Activated T-helper 1 cell treated with Interleukin-2 at 50 U/mL for 16 hours (primary cell): ENCODE measurements around the gene CYFIP2.

ENCODE experiments used
- DNase-seq: peaks from one replicate; pipeline ENCODE4 v3.0.0-alpha.2; 2020; ENCODE audit warnings: low read depth

CYFIP2 gene

GRCh38 chr5:157324237-157324636 lies 58.3 kb downstream of the CYFIP2 start:
- no peak for DNase-seq

- no peak for DNase-seq
These were observed 60.6 kb downstream of the CYFIP2 start for GRCh38 chr5:157326440-157327005.

DNA sequence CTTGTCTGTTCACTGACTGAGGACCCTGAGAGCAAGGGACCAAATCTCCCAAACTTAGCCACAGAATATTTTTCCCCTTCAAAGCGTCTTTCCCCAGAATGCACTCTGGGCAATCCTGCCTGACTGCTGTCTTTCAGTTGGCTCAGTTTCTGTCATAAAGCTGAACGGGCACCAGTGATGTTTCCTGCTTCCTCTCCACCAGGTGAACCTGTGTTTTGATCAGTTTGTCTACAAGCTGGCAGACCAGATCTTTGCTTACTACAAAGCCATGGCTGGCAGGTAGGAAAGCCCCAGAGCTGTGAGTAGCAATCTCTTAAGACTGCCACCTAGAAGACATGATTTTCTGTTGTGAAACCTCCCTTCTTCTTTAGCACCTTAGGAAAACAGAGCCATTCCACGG lies 61.8 kb downstream of the CYFIP2 start:
- no peak for DNase-seq

- DNase-seq: peak; percentile 17
These were observed 62.5 kb downstream of the CYFIP2 start for GRCh38 chr5:157328277-157328912.

GRCh38 chr5:157331807-157332206 lies 65.9 kb downstream of the CYFIP2 start:
- no peak for DNase-seq

- no peak for DNase-seq
These were observed 69.9 kb downstream of the CYFIP2 start for GRCh38 chr5:157335534-157336422.

GRCh38 chr5:157336423-157336744 lies 70.5 kb downstream of the CYFIP2 start:
- no peak for DNase-seq

DNA sequence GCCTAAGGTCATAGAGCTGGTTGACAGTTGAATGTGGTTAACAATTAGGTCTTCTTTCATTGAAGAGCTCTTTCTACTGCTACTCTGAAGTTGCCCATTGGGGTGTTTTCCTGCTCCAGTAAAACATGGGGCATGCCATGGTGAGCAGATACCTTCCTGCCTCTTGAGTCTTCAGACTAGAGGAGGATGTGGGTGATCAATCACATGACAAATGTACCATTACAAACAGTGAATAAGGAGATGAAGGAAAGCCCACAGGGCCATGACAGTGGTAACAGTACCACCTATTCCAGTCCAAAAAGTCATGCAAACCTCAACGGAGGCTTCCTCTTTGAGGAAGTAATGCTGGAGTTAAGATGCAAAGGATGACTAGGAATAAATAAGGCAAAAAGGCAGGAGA lies 73.5 kb downstream of the CYFIP2 start:
- DNase-seq: no peak

GRCh38 chr5:157342822-157343402 lies 77.0 kb downstream of the CYFIP2 start:
- no peak for DNase-seq

DNA sequence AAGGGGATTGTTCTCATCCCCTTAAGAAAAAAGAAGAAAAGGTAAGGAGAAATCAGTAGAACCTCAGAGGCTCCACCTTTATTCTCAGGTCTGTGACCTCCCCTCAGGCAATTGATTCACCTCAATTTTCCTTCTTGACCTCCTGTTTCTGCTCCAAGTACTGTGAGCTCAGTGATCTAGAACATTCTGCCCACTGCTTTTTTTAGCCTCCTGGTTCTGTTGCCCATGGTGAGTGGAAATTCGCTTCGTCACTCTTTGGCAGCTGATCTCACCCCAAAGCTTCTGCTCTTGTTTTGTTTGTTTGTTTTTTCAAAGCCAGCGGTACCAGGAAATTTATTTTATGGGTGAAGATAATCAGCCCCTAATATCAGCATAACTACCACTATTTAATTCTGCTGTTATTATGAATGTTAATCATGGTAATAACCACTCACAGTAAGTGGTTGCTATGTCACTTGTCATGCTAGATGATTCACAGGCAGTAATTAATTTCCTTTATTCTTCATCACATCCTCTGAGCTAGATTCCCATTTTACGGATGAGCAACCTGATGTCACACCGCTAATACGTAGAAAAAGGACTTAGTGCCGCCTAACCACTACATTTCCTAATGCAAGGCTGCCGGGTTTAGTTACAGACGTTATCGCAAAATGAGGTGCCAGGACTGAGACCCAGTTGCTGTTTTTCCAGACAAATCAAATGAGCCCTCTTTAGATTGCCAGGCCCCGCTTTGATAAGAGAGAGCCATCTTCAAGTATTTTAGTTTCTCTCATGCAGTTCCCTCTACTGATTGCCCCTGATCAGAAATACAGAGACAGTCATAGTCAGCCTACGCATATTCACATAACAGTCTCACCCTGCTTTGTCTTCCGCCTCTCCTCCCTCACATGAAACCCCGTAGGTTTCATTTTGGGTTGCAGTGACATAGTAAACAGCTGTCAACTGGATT lies 78.2 kb downstream of the CYFIP2 start:
- no peak for DNase-seq

GRCh38 chr5:157345067-157345466 lies 79.1 kb downstream of the CYFIP2 start:
- no peak for DNase-seq

GRCh38 chr5:157345485-157345884 lies 79.6 kb downstream of the CYFIP2 start:
- DNase-seq: no peak

GRCh38 chr5:157347301-157348048 lies 81.6 kb downstream of the CYFIP2 start:
- no peak for DNase-seq

GRCh38 chr5:157348049-157348400 lies 82.1 kb downstream of the CYFIP2 start:
- no peak for DNase-seq

DNA sequence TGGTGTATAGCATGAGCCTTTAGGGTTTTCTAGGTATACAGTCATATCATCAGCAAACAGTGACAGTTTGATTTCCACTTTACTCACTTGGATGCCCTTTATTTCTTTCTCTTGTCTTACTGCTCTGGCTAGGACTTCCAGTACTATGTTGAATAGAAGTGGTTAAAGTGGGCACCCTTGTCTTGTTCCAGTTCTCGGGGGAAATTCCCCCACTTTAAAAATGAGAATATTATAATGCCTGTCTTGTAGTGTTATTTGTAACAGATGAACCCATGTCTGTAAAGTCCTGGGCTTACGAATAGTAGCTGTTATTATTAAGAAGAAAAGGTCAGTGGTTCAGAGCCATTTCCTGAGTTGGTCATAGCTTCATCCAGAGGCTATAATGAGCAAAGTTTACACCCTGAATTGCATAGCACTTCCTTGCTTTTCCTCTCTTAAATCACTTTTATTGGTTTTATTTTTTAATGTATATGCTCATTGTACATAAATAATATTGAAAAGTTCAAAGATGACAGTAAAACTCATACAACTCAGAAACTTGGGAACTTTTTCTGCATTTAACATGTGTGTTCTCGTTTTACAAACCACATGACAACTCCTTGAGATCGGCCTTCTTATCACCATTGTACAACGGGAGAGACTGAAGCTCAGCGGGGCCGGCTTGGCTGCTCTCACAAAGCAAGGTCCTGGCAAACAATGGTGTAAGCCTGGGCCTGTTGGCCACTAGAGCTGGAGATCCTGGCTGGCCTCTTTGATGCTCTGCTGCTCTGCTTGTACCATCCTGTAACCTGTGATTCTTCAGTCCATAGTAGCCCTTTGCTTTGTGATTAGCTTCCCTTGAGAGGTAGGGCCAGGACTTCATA lies 85.2 kb downstream of the CYFIP2 start:
- DNase-seq: no peak

DNA sequence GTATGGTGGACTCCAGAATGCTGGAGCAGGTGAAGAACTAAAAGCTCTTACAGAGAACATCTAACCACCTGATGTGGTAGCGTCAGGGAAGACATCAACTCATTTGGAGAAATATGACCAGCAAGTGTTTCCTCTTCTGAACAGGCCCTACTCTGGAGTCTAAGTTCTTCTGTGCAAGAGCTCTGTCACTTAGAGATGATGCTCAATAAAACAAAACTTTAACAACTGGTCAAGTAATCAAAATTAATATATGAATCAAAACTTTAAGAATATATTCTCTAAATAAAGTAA lies 85.8 kb downstream of the CYFIP2 start:
- no peak for DNase-seq

DNA sequence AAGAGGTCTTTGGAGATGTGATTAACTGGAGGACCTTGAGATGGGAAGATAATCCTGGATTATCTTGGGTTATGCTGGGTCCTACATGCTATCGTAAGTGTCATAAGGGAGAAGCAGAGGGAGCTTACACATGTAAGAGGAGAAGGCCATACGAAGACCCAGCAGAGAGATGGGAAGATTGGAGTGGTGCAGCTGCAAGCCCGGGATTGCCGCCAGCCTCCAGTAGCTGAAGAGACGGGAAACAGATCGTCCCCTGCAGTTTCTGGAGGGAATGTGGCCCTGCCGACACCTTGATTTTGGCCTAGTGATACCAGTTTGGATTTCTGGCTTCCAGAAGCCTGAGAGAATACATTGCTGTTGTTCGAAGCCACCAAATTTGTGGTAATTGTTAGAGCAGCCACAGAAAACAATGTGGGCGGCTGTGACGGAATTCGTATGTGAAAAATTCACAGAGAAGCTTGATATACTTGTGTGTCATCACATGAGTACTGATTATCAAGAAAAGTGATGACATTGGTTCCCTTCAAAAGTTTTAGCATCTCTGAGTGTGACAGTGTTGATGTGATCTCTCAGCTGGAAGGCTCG lies 86.9 kb downstream of the CYFIP2 start:
- DNase-seq: no peak

DNA sequence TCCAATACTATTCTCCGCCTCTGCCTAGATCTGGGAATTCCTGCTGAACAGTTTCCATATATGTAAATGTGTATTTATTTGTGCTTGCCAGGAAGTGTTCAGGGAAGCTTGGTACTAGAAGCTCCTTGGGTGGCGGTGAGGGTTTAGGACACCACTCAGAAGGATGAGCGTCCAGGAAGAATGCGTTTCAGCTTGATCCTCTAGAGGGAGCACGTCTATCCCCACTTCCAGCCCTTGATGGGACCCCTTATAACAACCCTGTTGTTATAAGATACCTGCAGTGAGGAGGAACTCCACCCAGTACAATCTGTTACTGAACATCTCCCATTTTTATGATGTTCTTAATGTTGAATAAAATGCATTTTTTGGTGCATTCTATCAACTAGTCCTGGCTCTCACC lies 88.9 kb downstream of the CYFIP2 start:
- no peak for DNase-seq

DNA sequence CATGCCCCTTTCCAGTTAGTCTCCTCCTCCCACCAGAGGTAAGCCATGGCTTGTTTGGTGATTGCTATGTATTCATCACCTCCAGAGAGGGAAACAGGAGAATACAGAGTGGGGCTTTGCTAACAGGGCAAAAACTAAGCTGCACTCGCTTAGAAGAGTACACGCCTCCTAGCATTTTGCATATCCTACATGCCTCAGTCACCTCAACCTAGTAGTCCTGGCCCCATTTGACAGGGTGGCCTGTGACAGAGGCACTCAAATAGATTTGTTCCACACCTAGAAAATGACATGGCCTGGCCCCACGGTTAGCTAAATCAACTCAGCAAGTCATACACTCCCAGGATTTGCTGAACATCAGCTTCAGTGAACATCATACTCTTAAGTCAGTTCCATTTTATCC lies 90.7 kb downstream of the CYFIP2 start:
- DNase-seq: no peak

DNA sequence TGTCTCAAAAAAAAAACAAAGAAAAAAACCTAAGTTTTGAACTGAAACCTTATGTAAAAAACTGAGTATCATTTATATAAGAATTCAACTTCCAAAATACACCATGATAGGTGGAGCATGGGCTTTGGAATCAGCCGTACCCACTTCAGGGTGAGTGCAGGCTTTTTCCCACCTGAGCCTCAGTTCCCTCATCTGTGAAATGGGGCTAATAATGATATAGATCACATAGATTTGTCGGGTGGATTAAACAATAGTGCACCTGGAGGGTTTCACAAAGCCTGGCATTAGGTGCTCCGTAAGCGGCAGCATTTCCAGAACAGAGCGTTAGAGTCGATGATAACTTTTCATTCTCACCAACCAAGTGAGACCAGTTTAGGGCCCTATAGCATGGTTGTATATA lies 91.9 kb downstream of the CYFIP2 start:
- no peak for DNase-seq
